DMS79 (cell line): ENCODE data around the gene PLAA.
"Not testable (repeated sequence)": the region's sequence is repeated elsewhere in the genome, so short reads cannot be mapped to it uniquely, and the experiment has no call there.

Experiments
- DNase-seq: peaks from one replicate; lab custom pipeline; 2025; lab: John Stamatoyannopoulos, UW

The PLAA gene

GRCh38 chr9:26935847-26936246 is 11.2 kb downstream of the PLAA start:
- no peak for DNase-seq

- no peak for DNase-seq
Measured at GRCh38 chr9:26928902-26929495, 18.0 kb downstream of the PLAA start.

GRCh38 chr9:26925609-26926008 is 21.4 kb downstream of the PLAA start:
- DNase-seq: no peak

- no peak for DNase-seq
Measured at GRCh38 chr9:26919698-26920097, 27.3 kb downstream of the PLAA start.

GRCh38 chr9:26913138-26913668 is 33.8 kb downstream of the PLAA start:
- no peak for DNase-seq

- DNase-seq: no peak
Measured at GRCh38 chr9:26904671-26905070, 42.4 kb downstream of the PLAA start.

- no peak for DNase-seq
Measured at GRCh38 chr9:26904070-26904469, 43.0 kb downstream of the PLAA start.

GRCh38 chr9:26893030-26893676 is 53.9 kb downstream of the PLAA start:
- no peak for DNase-seq

- DNase-seq: peak; percentile 84
Measured at GRCh38 chr9:26892251-26893029, 54.6 kb downstream of the PLAA start, which contains the start of gene CAAP1. TSS of gene CAAP1 (minus strand) at chr9:26892802. CDS start at chr9:26892715, 87 bp downstream.

- DNase-seq: peak; percentile 10
Measured at GRCh38 chr9:26891726-26892125, 55.3 kb downstream of the PLAA start.

- DNase-seq: no peak
Measured at GRCh38 chr9:26888271-26888670, 58.8 kb downstream of the PLAA start.

- DNase-seq: no peak
Measured at GRCh38 chr9:26882154-26882553, 64.9 kb downstream of the PLAA start.

- DNase-seq: no peak
Measured at GRCh38 chr9:26880262-26880661, 66.8 kb downstream of the PLAA start.

- DNase-seq: not testable (repeated sequence)
Measured at GRCh38 chr9:26875155-26875554, 71.9 kb downstream of the PLAA start.

- DNase-seq: no peak
Measured at GRCh38 chr9:26870292-26870691, 76.8 kb downstream of the PLAA start.

- no peak for DNase-seq
Measured at GRCh38 chr9:26863074-26863473, 84.0 kb downstream of the PLAA start.

GRCh38 chr9:26856413-26857032 is 90.5 kb downstream of the PLAA start:
- peak; percentile 16 for DNase-seq
